ENCODE measurements around the gene AQP4.

- TF ChIP-seq POLR2AphosphoS5 (IDR thresholded peaks at IDR 0.05; ENCODE audit: borderline replicate concordance, low read depth, low read length) (no peak), EZH2 (IDR thresholded peaks at IDR 0.05) (no peak)
Measured at GRCh38 chr18:26802330-26803200, 62.9 kb downstream of the AQP4 start.
